WTC11 (cell line): Measurements from ENCODE around the gene NCOA3. TPM values are rescaled to one million over a fixed set of nuclear protein-coding genes. Genes with fewer than 3 reads are reported as not detected.

Experiments used
- ATAC-seq: fragments of 200-7000 bp; cut with Tn5 transposase; 2 replicates; pipeline ENCODE4 v1.10.0; 2021; ENCODE audit warnings: mild to moderate bottlenecking, moderate library complexity
- Bru-seq: library from RNA; stranded (reverse); fragments of 400-500 nt; gene quantifications from one replicate; lab custom pipeline; 2021; lab: Mats Ljungman, UMichigan
- CTCF ChIA-PET: fragments of 300-600 bp; sonication (Branson Sonifier 250); formaldehyde crosslinking; loops from one replicate; lab custom pipeline; 2021; ENCODE audit warnings: antibody characterized with exemption; lab: Charles Lee
- POLR2A ChIA-PET: fragments of 350-600 bp; sonication (Branson Sonifier 250); formaldehyde crosslinking; loops from one replicate; lab custom pipeline; 2021; ENCODE audit warnings: antibody characterized with exemption; lab: Charles Lee
- DNase-seq: peaks from one replicate; pipeline ENCODE4 v3.0.0; 2021; ENCODE audit warnings: low spot score
- H3K27ac Mint-ChIP-seq: 2 replicates; pipeline ENCODE4 v1.8.0; 2021; ENCODE audit warnings: mixed read lengths
- H3K27me3 Mint-ChIP-seq: 2 replicates; pipeline ENCODE4 v1.8.0; 2021; ENCODE audit warnings: low read depth, mild to moderate bottlenecking, moderate library complexity, mixed read lengths
- H3K36me3 Mint-ChIP-seq: 2 replicates; pipeline ENCODE4 v1.8.0; 2021; ENCODE audit warnings: mixed read lengths
- H3K4me1 Mint-ChIP-seq: 2 replicates; pipeline ENCODE4 v1.8.0; 2022; ENCODE audit warnings: mixed read lengths
- H3K4me3 Mint-ChIP-seq: 2 replicates; pipeline ENCODE4 v1.8.0; 2021; ENCODE audit warnings: mild to moderate bottlenecking, moderate library complexity, mixed read lengths
- H3K9me3 Mint-ChIP-seq: 2 replicates; pipeline ENCODE4 v1.8.0; 2021; ENCODE audit warnings: mixed read lengths
- ATF3 ChIP-seq: sonication (generic); formaldehyde crosslinking; conservative IDR thresholded peaks from 2 replicates; pipeline ENCODE4 v1.8.1; 2022; ENCODE audit warnings: mild to moderate bottlenecking, missing genetic modification reagents
- E2F1 ChIP-seq: sonication (generic); formaldehyde crosslinking; IDR thresholded peaks from 2 replicates; pipeline ENCODE4 v1.8.0; 2022; ENCODE audit warnings: mild to moderate bottlenecking, missing genetic modification reagents
- ELF4 ChIP-seq: sonication (generic); formaldehyde crosslinking; IDR thresholded peaks from 2 replicates; pipeline ENCODE4 v1.8.1; 2022; ENCODE audit warnings: low read depth, mild to moderate bottlenecking, moderate library complexity, missing genetic modification reagents
- EMX1 ChIP-seq: fragments of 250-450 bp; sonication (Bioruptor Pico); IDR thresholded peaks from 2 replicates; pipeline ENCODE4 v1.8.0; 2021; ENCODE audit warnings: mild to moderate bottlenecking
- ETV6 ChIP-seq: sonication (generic); formaldehyde crosslinking; IDR thresholded peaks from 2 replicates; pipeline ENCODE4 v1.8.1; 2022; ENCODE audit warnings: mild to moderate bottlenecking, missing genetic modification reagents
- FOXJ3 ChIP-seq: sonication (generic); formaldehyde crosslinking; IDR thresholded peaks from 2 replicates; pipeline ENCODE4 v1.9.0; 2021; ENCODE audit warnings: missing genetic modification reagents, mild to moderate bottlenecking, borderline replicate concordance
- FOXK1 ChIP-seq: sonication (generic); formaldehyde crosslinking; IDR thresholded peaks from 2 replicates; pipeline ENCODE4 v1.8.0; 2022; ENCODE audit warnings: mild to moderate bottlenecking, moderate library complexity, missing genetic modification reagents
- FOXP1 ChIP-seq: sonication (generic); formaldehyde crosslinking; IDR thresholded peaks from 2 replicates; pipeline ENCODE4 v1.8.0; 2022; ENCODE audit warnings: missing genetic modification reagents, mild to moderate bottlenecking, moderate library complexity, borderline replicate concordance
- FOXP4 ChIP-seq: sonication (generic); formaldehyde crosslinking; IDR thresholded peaks from 2 replicates; pipeline ENCODE4 v1.8.0; 2022; ENCODE audit warnings: mild to moderate bottlenecking, missing genetic modification reagents
- GABPB1 ChIP-seq: sonication (generic); formaldehyde crosslinking; IDR thresholded peaks from 2 replicates; pipeline ENCODE4 v1.8.1; 2023; ENCODE audit warnings: mild to moderate bottlenecking, missing genetic modification reagents
- HMGXB4 ChIP-seq: sonication (generic); formaldehyde crosslinking; IDR thresholded peaks from 2 replicates; pipeline ENCODE4 v1.8.1; 2023; ENCODE audit warnings: mild to moderate bottlenecking, moderate library complexity, missing genetic modification reagents
- JAZF1 ChIP-seq: fragments of 250-450 bp; sonication (Bioruptor Pico); IDR thresholded peaks from 2 replicates; pipeline ENCODE4 v1.9.0; 2021; ENCODE audit warnings: moderate library complexity, mild to moderate bottlenecking, inconsistent platforms
- MAX ChIP-seq: sonication (generic); formaldehyde crosslinking; IDR thresholded peaks from 2 replicates; pipeline ENCODE4 v1.8.0; 2022; ENCODE audit warnings: mild to moderate bottlenecking, missing genetic modification reagents
- MYBL2 ChIP-seq: sonication (generic); formaldehyde crosslinking; IDR thresholded peaks from 2 replicates; pipeline ENCODE4 v1.8.1; 2023; ENCODE audit warnings: mild to moderate bottlenecking, moderate library complexity, missing genetic modification reagents
- NFE2L1 ChIP-seq: sonication (generic); formaldehyde crosslinking; IDR thresholded peaks from 2 replicates; pipeline ENCODE4 v1.8.1; 2023; ENCODE audit warnings: missing genetic modification reagents
- NFYB ChIP-seq: sonication (generic); formaldehyde crosslinking; conservative IDR thresholded peaks from 2 replicates; pipeline ENCODE4 v1.8.0; 2022; ENCODE audit warnings: low read depth, missing genetic modification reagents
- PRRX2 ChIP-seq: fragments of 250-450 bp; sonication (Bioruptor Pico); IDR thresholded peaks from 2 replicates; pipeline ENCODE4 v1.8.0; 2021; ENCODE audit warnings: mild to moderate bottlenecking
- SP1 ChIP-seq: sonication (generic); formaldehyde crosslinking; conservative IDR thresholded peaks from 2 replicates; pipeline ENCODE4 v1.8.1; 2022; ENCODE audit warnings: missing genetic modification reagents
- TEAD1 ChIP-seq: sonication (generic); formaldehyde crosslinking; IDR thresholded peaks from 2 replicates; pipeline ENCODE4 v1.8.0; 2022; ENCODE audit warnings: mild to moderate bottlenecking, missing genetic modification reagents
- TEAD4 ChIP-seq: sonication (generic); formaldehyde crosslinking; IDR thresholded peaks from 2 replicates; pipeline ENCODE4 v1.8.0; 2022; ENCODE audit warnings: mild to moderate bottlenecking, missing genetic modification reagents
- TP53 ChIP-seq: sonication (generic); formaldehyde crosslinking; IDR thresholded peaks from 2 replicates; pipeline ENCODE4 v1.8.1; 2023; ENCODE audit warnings: mild to moderate bottlenecking, missing genetic modification reagents
- ZBTB43 ChIP-seq: sonication (generic); formaldehyde crosslinking; IDR thresholded peaks from 2 replicates; pipeline ENCODE4 v1.8.1; 2023; ENCODE audit warnings: mild to moderate bottlenecking, missing genetic modification reagents
- ZNF138 ChIP-seq: sonication (generic); formaldehyde crosslinking; conservative IDR thresholded peaks from 2 replicates; pipeline ENCODE4 v1.8.1; 2022; ENCODE audit warnings: mild to moderate bottlenecking, moderate library complexity, missing genetic modification reagents
- ZNF263 ChIP-seq: sonication (generic); formaldehyde crosslinking; IDR thresholded peaks from 2 replicates; pipeline ENCODE4 v1.8.1; 2022; ENCODE audit warnings: low read depth, mild to moderate bottlenecking, moderate library complexity, missing genetic modification reagents
- ZNF281 ChIP-seq: sonication (generic); formaldehyde crosslinking; IDR thresholded peaks from 2 replicates; pipeline ENCODE4 v1.8.0; 2023; ENCODE audit warnings: mild to moderate bottlenecking, missing genetic modification reagents
- ZNF317 ChIP-seq: sonication (generic); formaldehyde crosslinking; IDR thresholded peaks from 2 replicates; pipeline ENCODE4 v1.8.1; 2023; ENCODE audit warnings: low read depth, mild to moderate bottlenecking, moderate library complexity, missing genetic modification reagents, borderline replicate concordance
- long read RNA-seq, 3 experiments: library from RNA in 1 of 3; library from capped mRNA in 1 of 3; library from polyadenylated mRNA in 1 of 3; unstranded in 2 of 3; stranded (forward) in 1 of 3; transcript quantifications; one replicate each; pipeline ENCODE4 v2.0.0, GENCODE V29; 2021
- total RNA-seq: library from RNA; stranded (reverse); gene quantifications from 3 replicates; pipeline ENCODE4 v1.2.3, GENCODE V29; 2021

Gene NCOA3
- 20.2 to 25.2 TPM (median 21.5 TPM) in 3 replicates for total RNA-seq
- Bru-seq, nascent RNA: percentile 75 among the genes with signal in this experiment
- long read RNA-seq, experiment 1, full-length matches to known transcripts: 4 of 51 reads
- long read RNA-seq, experiment 1, partial matches to known transcripts: 30 of 51 reads
- long read RNA-seq, experiment 1, other reads (novel, unspliced or antisense): 17 of 51 reads
- long read RNA-seq, experiment 2, partial matches to known transcripts: 6 of 27 reads
- long read RNA-seq, experiment 2, other reads (novel, unspliced or antisense): 21 of 27 reads
- long read RNA-seq, experiment 3, full-length matches to known transcripts: 1 of 4 reads
- long read RNA-seq, experiment 3, partial matches to known transcripts: 1 of 4 reads
- long read RNA-seq, experiment 3, other reads (novel, unspliced or antisense): 2 of 4 reads

- H3K9me3 Mint-ChIP-seq: no peaks in the 10 kb centered on the region
- H3K27me3 Mint-ChIP-seq: no peaks in the 10 kb centered on the region
- no peaks in the 10 kb centered on the region for H3K36me3 Mint-ChIP-seq
- peak within 1 kb of the TSS; percentile 93 for H3K4me3 Mint-ChIP-seq
- peak; percentile 98 for DNase-seq
- ATAC-seq: peak; percentile 98
- POLR2A ChIA-PET: interaction anchor here (0.5 to 1.7 kb wide), 16 partner anchors 8 to 302 kb away, joined by 3 to 7 read pairs (median 3); no protein-coding TSS in a partner anchor
- CTCF ChIA-PET: interaction anchor here (0.6 to 2.8 kb wide), 16 partner anchors 9 to 739 kb away, joined by 3 to 11 read pairs (median 4); no protein-coding TSS in a partner anchor
- peaks cover 41% of the 10 kb centered on the region for H3K4me1 Mint-ChIP-seq
- H3K27ac Mint-ChIP-seq: peak within 1 kb of the TSS; percentile 92
- TF ChIP-seq ETV6 (CRISPR knock-in tag): peak; percentile 53
- TF ChIP-seq GABPB1 (CRISPR knock-in tag): peak; percentile 81
- peak; percentile 96 for TF ChIP-seq MAX (CRISPR knock-in tag)
- 0 out of 2 replicates have a peak, but pooled peaks have one; percentile 60 for TF ChIP-seq ELF4 (CRISPR knock-in tag)
- peak; percentile 29; the same call in 1 of the 2 replicates for TF ChIP-seq ZNF263 (CRISPR knock-in tag)
- TF ChIP-seq FOXK1 (CRISPR knock-in tag): 0 out of 2 replicates have a peak, but pooled peaks have one; percentile 61
- TF ChIP-seq NFE2L1 (CRISPR knock-in tag): peak; percentile 12; the same call in 1 of the 2 replicates
- TF ChIP-seq PRRX2 (CRISPR knock-in tag): no peak
- TF ChIP-seq FOXP1 (CRISPR knock-in tag): peak; percentile 89; the same call in 1 of the 2 replicates
- no peak for TF ChIP-seq ATF3 (CRISPR knock-in tag)
- TF ChIP-seq FOXP4 (CRISPR knock-in tag): peak; percentile 56; the same call in 1 of the 2 replicates
- TF ChIP-seq ZBTB43: peak; percentile 66; the same call in 1 of the 2 replicates
- TF ChIP-seq JAZF1 (CRISPR knock-in tag): no peak
- TF ChIP-seq HMGXB4 (CRISPR knock-in tag): no peak; the same call in 1 of the 2 replicates
- TF ChIP-seq ZNF317 (CRISPR knock-in tag): 0 out of 2 replicates have a peak, but pooled peaks have one; percentile 21
- TF ChIP-seq E2F1 (CRISPR knock-in tag): peak; percentile 20; the same call in 1 of the 2 replicates
- TF ChIP-seq TEAD4 (CRISPR knock-in tag): 0 out of 2 replicates have a peak, but pooled peaks have one; percentile 52
- TF ChIP-seq MYBL2 (CRISPR knock-in tag): peak; percentile 85
- TF ChIP-seq EMX1: no peak
- TF ChIP-seq TEAD1: peak; percentile 83; the same call in 1 of the 2 replicates
- TF ChIP-seq ZNF281 (CRISPR knock-in tag): peak; percentile 96; the same call in 1 of the 2 replicates
- no peak for TF ChIP-seq ZNF138 (CRISPR knock-in tag)
- peak; percentile 47; the same call in 1 of the 2 replicates for TF ChIP-seq TP53 (CRISPR knock-in tag)
- no peak for TF ChIP-seq NFYB (CRISPR knock-in tag)
- peak; percentile 97 for TF ChIP-seq SP1 (CRISPR knock-in tag)
- no peak for TF ChIP-seq FOXJ3 (CRISPR knock-in tag)
These were observed at the start of gene NCOA3 for GRCh38 chr20:47501482-47502270. Gene NCOA3, plus strand, starts transcription at chr20:47501887. Its CDS starts 120,361 bp downstream, at chr20:47622248.
